22Rv1 (cell line): Measurements from ENCODE around the gene EME2.

Source experiments
- CTCF ChIP-seq: fragments of 450-650 bp; IDR thresholded peaks from 2 replicates; pipeline ENCODE4 v1.5.1; 2017; ENCODE audit warnings: mild to moderate bottlenecking
- ZFX ChIP-seq: fragments of 450-650 bp; IDR thresholded peaks from 2 replicates; pipeline ENCODE4 v1.6.1; 2017; ENCODE audit warnings: antibody characterized with exemption, borderline replicate concordance

DNA sequence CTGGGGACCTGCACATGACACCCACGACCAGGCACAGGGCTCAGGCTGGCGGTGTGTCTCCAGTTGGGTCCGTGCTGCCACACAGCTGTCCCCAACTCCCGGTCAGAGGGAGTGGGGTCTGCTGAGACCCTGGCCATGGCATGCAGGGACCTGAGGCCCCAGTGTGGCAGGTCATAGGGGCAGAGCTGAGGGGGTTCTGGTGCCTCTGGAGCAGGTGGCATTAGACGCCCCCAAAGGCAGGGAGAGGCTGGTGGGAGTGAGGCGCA lies 14.4 kb downstream of the EME2 start:
- TF ChIP-seq CTCF = no peak
- no peak for TF ChIP-seq ZFX
